ENCODE data around the gene EEF1AKMT2. TPM values are rescaled to one million over a fixed set of nuclear protein-coding genes. Genes with fewer than 3 reads are reported as not detected.
"Not testable (repeated sequence)": the region's sequence is repeated elsewhere in the genome, so short reads cannot be mapped to it uniquely, and the experiment has no call there.

Gene EEF1AKMT2
- 20.5 and 21.3 TPM in 2 replicates for total RNA-seq

- intact Hi-C loops (cut with micrococcal nuclease) = loop anchor here (1.0 to 5.0 kb wide), 11 partner anchors 10 to 926 kb away; partner anchors contain the start of genes ABRAXAS2, EDRF1, FAM53B and LHPP
- peaks cover 16% of the 10 kb centered on the region for H3K36me3 Mint-ChIP-seq (ENCODE audit: low read depth)
Observed at GRCh38 chr10:124791547-124792348, at the start of gene EEF1AKMT2. EEF1AKMT2 (minus strand) TSS chr10:124791887; CDS start chr10:124791833, 54 bp downstream.

DNA sequence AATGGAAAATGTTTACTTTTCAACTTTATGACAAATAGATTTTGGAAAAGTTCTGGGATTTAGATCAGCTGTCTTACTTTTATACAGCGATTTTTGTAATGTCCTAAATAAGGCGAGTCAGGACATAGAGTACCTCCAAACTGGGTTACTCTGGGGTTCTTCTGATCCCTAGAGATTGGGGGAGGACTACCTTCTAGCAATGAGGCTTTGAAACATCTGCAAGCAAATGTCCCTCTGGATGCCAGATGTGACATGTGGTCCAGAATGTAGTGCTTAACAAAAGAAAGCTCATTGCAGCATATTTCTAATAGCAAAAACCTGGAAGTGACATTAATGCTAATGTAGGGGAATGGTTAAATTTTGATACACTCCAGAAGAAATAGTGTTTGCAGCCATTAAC lies 46.0 kb upstream of the EEF1AKMT2 start:
- DNase-seq (ENCODE audit: low spot score) = no peak
- Mint-ChIP-seq H3K27ac (no peak overlapping the region), H3K4me3 (no peak overlapping the region), H3K9me3 (no peaks in the 10 kb centered on the region), H3K4me1 (ENCODE audit: low read depth) (no peaks in the 10 kb centered on the region), H3K36me3 (ENCODE audit: low read depth) (peaks cover 19% of the 10 kb centered on the region), H3K27me3 (ENCODE audit: insufficient read depth) (no peaks in the 10 kb centered on the region)
- intact Hi-C loops (cut with micrococcal nuclease) = no loop called here

More at GRCh38 chr10:124791547-124792348, at the start of gene EEF1AKMT2:
- H3K27ac Mint-ChIP-seq = peak within 1 kb of the TSS; percentile 92
- H3K27me3 Mint-ChIP-seq (ENCODE audit: insufficient read depth) = peaks cover 3% of the 10 kb centered on the region
- no peaks in the 10 kb centered on the region for H3K9me3 Mint-ChIP-seq
- peak within 1 kb of the TSS; percentile 94 for H3K4me3 Mint-ChIP-seq
- peaks cover 24% of the 10 kb centered on the region for H3K4me1 Mint-ChIP-seq (ENCODE audit: low read depth)
- peak; percentile 78 for DNase-seq (ENCODE audit: low spot score)

GRCh38 chr10:124831116-124831515 lies 39.4 kb upstream of the EEF1AKMT2 start:
- DNase-seq (ENCODE audit: low spot score) = no peak
- H3K4me1 Mint-ChIP-seq (ENCODE audit: low read depth) = no peaks in the 10 kb centered on the region
- H3K27ac Mint-ChIP-seq = no peak overlapping the region
- H3K9me3 Mint-ChIP-seq = no peaks in the 10 kb centered on the region
- H3K4me3 Mint-ChIP-seq = no peak overlapping the region
- peaks cover 41% of the 10 kb centered on the region for H3K36me3 Mint-ChIP-seq (ENCODE audit: low read depth)
- H3K27me3 Mint-ChIP-seq (ENCODE audit: insufficient read depth) = no peaks in the 10 kb centered on the region
- intact Hi-C loops (cut with micrococcal nuclease) = no loop called here

DNA sequence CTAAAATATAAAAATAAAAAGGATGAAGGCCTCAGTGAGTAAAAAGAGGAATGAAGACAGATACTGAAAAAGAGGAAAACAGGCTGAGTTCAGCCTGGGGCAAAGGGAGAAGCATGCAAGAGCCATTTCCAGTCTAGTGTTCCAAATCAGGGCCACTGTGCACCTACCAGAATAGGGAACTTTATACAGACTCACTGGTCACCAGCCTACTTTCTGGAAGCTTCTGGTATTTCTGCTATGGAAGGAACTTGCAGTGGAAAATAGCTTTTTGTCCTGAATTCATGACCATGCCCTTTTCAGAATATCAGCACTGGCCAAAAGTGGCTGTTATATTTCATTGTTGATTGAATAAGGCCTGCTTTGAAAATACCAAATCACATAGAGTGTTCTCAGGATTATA lies 38.8 kb upstream of the EEF1AKMT2 start:
- H3K27me3 Mint-ChIP-seq (ENCODE audit: insufficient read depth) = no peaks in the 10 kb centered on the region
- intact Hi-C loops (cut with micrococcal nuclease) = no loop called here

DNA sequence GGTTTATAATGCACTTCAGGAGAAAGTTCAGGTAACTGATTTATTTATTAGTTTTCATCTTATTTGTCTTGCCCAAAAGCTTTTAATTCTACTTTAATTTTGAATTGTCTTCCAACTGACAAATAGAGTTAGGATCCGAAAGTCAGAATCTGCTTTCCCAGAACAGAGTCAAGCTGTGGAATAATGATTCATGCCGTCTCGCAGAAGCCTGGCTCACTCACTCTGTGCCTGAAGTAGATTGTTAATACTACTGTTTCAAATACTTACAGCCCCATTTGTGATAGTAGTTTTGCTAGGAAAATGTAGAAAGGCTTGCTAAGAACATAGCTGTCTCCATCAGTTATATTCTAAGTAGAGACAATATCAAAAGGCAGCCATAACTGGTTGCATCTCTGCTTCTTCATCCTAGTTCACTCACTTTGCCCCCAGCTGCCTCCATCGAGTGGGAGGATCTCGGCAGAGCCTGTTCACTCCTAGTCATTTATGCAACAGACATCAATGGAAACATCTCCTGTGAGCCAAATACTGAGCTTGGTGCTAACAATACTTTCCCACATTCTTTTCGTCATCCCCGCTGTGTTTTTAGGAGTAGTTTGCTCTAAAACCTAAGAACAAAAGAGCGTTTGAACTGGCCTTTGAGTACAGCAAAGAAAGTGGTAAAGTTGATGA lies 37.9 kb upstream of the EEF1AKMT2 start:
- Mint-ChIP-seq H3K36me3 (ENCODE audit: low read depth) (peaks cover 31% of the 10 kb centered on the region), H3K27ac (no peak overlapping the region)
- intact Hi-C loops (cut with micrococcal nuclease) = no loop called here

More for the DNA sequence above, 38.8 kb upstream of the EEF1AKMT2 start:
- Mint-ChIP-seq H3K4me1 (ENCODE audit: low read depth) (no peaks in the 10 kb centered on the region), H3K36me3 (ENCODE audit: low read depth) (peaks cover 35% of the 10 kb centered on the region), H3K4me3 (no peak overlapping the region), H3K27ac (no peak overlapping the region), H3K9me3 (no peaks in the 10 kb centered on the region)
- no peak for DNase-seq (ENCODE audit: low spot score)

DNA sequence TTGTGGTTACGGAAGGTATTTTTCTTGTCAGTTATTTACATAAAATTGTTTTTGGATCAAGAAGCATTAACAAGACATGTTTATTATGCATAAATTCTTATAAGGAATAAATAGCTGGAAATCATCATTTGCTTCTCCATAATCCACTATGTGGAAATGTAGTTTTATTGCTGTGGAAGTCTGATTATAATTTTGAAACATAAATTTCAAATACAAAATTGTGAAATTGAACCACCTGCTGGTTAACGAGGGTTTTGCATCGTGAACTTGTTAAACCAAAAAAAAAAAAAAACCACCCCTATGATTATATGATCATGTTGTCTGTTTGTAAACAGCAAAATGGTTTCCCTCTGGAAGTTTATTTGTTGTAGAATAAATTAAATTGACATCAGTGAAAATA lies 35.8 kb upstream of the EEF1AKMT2 start:
- intact Hi-C loops (cut with micrococcal nuclease) = loop anchor here (1.0 to 2.0 kb wide), 3 partner anchors 35 to 297 kb away; no protein-coding TSS in a partner anchor
- DNase-seq (ENCODE audit: low spot score) = no peak
- H3K36me3 Mint-ChIP-seq (ENCODE audit: low read depth) = peaks cover 27% of the 10 kb centered on the region

More for the DNA sequence above, 37.9 kb upstream of the EEF1AKMT2 start:
- Mint-ChIP-seq H3K4me1 (ENCODE audit: low read depth) (no peaks in the 10 kb centered on the region), H3K27me3 (ENCODE audit: insufficient read depth) (no peaks in the 10 kb centered on the region), H3K9me3 (no peaks in the 10 kb centered on the region), H3K4me3 (no peak overlapping the region)
- no peak for DNase-seq (ENCODE audit: low spot score)

GRCh38 chr10:124826262-124826661 lies 34.6 kb upstream of the EEF1AKMT2 start:
- Mint-ChIP-seq H3K9me3 (no peaks in the 10 kb centered on the region), H3K4me3 (no peak overlapping the region), H3K27ac (no peak overlapping the region), H3K27me3 (ENCODE audit: insufficient read depth) (no peaks in the 10 kb centered on the region), H3K4me1 (ENCODE audit: low read depth) (no peaks in the 10 kb centered on the region), H3K36me3 (ENCODE audit: low read depth) (peaks cover 31% of the 10 kb centered on the region)
- intact Hi-C loops (cut with micrococcal nuclease) = loop anchor here (2.0 kb wide), 1 partner anchor 33 kb away; no protein-coding TSS in a partner anchor
- no peak for DNase-seq (ENCODE audit: low spot score)

More for the DNA sequence above, 35.8 kb upstream of the EEF1AKMT2 start:
- Mint-ChIP-seq H3K4me3 (no peak overlapping the region), H3K27ac (no peak overlapping the region), H3K27me3 (ENCODE audit: insufficient read depth) (no peaks in the 10 kb centered on the region), H3K9me3 (no peaks in the 10 kb centered on the region), H3K4me1 (ENCODE audit: low read depth) (no peaks in the 10 kb centered on the region)

DNA sequence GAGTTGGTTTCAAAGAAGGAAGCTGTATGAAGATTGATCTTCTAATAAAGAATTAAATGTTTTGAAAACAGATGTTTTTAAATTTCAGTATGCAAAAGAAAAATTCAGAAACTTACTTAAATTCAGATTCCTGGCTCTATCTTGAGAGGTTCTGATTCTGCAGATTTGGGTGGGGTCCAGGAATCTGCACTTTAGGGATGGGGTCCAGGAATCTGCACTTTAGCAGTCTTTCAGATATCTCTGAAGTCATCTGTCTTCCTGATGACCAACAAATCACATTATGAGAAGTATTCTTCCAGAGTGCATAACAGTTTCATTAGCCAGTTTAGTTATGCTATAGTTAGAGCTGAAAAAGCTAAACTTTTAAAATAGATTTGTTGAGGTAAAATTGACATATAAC lies 34.0 kb upstream of the EEF1AKMT2 start:
- Mint-ChIP-seq H3K27me3 (ENCODE audit: insufficient read depth) (no peaks in the 10 kb centered on the region), H3K4me3 (no peak overlapping the region), H3K36me3 (ENCODE audit: low read depth) (peaks cover 26% of the 10 kb centered on the region), H3K27ac (no peak overlapping the region), H3K9me3 (no peaks in the 10 kb centered on the region), H3K4me1 (ENCODE audit: low read depth) (no peaks in the 10 kb centered on the region)
- intact Hi-C loops (cut with micrococcal nuclease) = loop anchor here (2.0 kb wide), 1 partner anchor 33 kb away; no protein-coding TSS in a partner anchor
- DNase-seq (ENCODE audit: low spot score) = no peak

DNA sequence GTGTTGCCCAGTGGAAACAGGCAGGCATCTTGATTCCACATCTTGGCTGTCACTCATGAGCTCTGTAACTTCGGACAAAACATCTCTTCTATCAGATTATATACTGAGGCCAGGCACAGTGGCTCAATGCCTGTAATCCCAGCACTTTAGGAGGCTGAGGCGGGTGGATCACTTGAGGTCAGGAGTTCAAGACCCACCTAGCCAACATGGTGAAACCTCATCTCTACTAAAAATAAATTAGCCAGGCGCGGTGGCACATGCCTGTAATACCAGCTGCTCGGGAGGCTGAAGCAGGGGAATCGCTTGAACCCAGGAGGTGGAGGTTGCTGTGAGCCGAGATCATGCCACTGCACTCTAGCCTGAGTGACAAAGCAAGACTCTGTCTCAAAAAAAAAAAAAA lies 33.2 kb upstream of the EEF1AKMT2 start:
- H3K36me3 Mint-ChIP-seq (ENCODE audit: low read depth) = peaks cover 26% of the 10 kb centered on the region
- H3K9me3 Mint-ChIP-seq; intact Hi-C loops (cut with micrococcal nuclease); H3K27ac Mint-ChIP-seq; DNase-seq (ENCODE audit: low spot score); H3K4me1 Mint-ChIP-seq (ENCODE audit: low read depth); H3K4me3 Mint-ChIP-seq; H3K27me3 Mint-ChIP-seq (ENCODE audit: insufficient read depth): not testable (repeated sequence)

DNA sequence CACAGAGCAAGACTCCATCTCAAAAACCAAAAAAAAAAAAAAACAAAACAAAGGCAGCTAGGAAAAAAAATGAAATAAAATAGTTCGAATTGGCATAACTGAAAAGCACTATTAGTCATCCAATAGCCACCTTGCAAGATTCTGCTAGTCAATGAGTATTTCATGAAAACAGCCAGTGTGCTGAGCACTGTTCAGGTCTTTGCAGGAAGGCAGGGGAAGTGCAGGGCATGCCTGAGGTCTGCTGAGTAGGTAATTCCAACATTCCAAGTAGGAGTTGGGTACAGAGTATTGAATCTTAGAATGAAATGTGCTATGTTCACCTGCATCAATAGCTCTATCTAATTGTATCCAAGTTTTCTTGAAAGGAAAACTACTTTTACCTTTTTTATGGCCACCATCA lies 32.8 kb upstream of the EEF1AKMT2 start:
- no peaks in the 10 kb centered on the region for H3K27me3 Mint-ChIP-seq (ENCODE audit: insufficient read depth)
- H3K36me3 Mint-ChIP-seq (ENCODE audit: low read depth) = peaks cover 22% of the 10 kb centered on the region
- no peak overlapping the region for H3K27ac Mint-ChIP-seq
- H3K9me3 Mint-ChIP-seq = no peaks in the 10 kb centered on the region
- DNase-seq (ENCODE audit: low spot score) = no peak
- H3K4me3 Mint-ChIP-seq = no peak overlapping the region
- H3K4me1 Mint-ChIP-seq (ENCODE audit: low read depth) = no peaks in the 10 kb centered on the region
- intact Hi-C loops (cut with micrococcal nuclease) = no loop called here

DNA sequence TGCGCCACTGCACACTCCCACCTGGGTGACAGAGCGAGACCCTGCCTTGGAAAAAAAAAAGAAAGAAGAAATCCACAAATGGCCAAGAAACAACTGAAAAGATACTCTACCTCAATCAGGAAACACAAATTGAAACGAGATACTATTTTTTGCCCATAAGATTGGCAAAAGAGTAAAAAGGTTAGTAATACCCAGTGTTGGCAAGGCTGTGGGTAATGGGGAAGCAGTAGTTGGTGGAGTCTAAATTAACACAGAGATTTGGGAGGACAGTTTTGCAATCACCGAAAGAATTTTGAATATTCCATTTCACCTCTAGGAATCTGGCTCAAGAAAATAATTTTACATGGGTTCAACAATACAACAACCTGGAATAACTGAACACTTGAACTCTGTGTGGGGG lies 29.8 kb upstream of the EEF1AKMT2 start:
- intact Hi-C loops (cut with micrococcal nuclease) = no loop called here
- H3K9me3 Mint-ChIP-seq = no peaks in the 10 kb centered on the region
- DNase-seq (ENCODE audit: low spot score) = no peak
- H3K4me3 Mint-ChIP-seq = no peak overlapping the region
- peaks cover 20% of the 10 kb centered on the region for H3K36me3 Mint-ChIP-seq (ENCODE audit: low read depth)
- no peaks in the 10 kb centered on the region for H3K4me1 Mint-ChIP-seq (ENCODE audit: low read depth)
- no peaks in the 10 kb centered on the region for H3K27me3 Mint-ChIP-seq (ENCODE audit: insufficient read depth)
- H3K27ac Mint-ChIP-seq = no peak overlapping the region

DNA sequence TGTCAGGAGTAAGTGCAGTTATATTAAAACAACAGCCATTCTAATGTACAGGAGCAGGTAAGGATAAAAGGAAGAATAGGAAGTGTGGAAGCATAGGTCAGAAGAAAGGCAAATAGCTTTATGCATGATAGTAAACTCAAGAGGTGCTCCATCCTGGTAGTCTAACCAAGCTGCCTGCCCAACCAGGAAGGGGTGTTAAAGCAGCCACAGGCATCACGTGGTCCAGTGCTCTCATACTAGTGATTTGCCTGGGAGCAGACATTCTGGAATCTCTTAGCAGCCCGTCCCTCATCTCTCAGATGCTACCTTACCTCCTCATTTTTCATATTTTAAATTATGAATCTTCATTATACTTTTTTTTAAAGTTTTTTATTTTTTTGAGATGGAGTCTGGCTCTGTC lies 28.4 kb upstream of the EEF1AKMT2 start:
- no peak for DNase-seq (ENCODE audit: low spot score)
- Mint-ChIP-seq H3K27ac (no peak overlapping the region), H3K4me3 (no peak overlapping the region), H3K36me3 (ENCODE audit: low read depth) (peaks cover 21% of the 10 kb centered on the region), H3K27me3 (ENCODE audit: insufficient read depth) (no peaks in the 10 kb centered on the region), H3K4me1 (ENCODE audit: low read depth) (no peaks in the 10 kb centered on the region), H3K9me3 (no peaks in the 10 kb centered on the region)
- intact Hi-C loops (cut with micrococcal nuclease) = no loop called here

DNA sequence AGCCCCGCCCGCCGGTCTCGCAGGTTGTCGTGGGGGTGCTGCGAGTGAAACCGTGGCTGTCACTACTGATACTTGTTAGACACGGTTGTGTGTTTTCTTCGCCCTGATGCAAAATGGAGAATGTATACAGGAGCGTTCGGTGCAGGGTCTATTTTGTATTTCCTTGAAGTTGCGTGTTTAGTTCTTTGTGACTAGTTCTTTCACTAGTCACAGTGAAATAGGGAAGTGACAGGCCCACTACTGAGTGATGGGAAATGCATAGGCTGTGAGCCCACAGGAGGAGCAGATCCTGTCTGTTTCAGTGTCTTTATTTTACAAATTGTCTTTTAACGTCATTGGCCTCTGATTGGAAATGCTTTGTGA lies 10.6 kb upstream of the EEF1AKMT2 start:
- Mint-ChIP-seq H3K27ac (peak overlapping the region; percentile 89), H3K4me1 (ENCODE audit: low read depth) (peaks cover 19% of the 10 kb centered on the region), H3K27me3 (ENCODE audit: insufficient read depth) (peaks cover 6% of the 10 kb centered on the region), H3K36me3 (ENCODE audit: low read depth) (peaks cover 1% of the 10 kb centered on the region), H3K4me3 (peak overlapping the region; percentile 95), H3K9me3 (no peaks in the 10 kb centered on the region)
- intact Hi-C loops (cut with micrococcal nuclease) = loop anchor here (1.0 to 5.0 kb wide), 3 partner anchors 272 to 1795 kb away; partner anchors contain the start of genes ACADSB, BCCIP, IKZF5 and UROS
- no peak for DNase-seq (ENCODE audit: low spot score)
